Peyer's patch (tissue), 4 donors: ENCODE data around the gene NR6A1.

ENCODE experiments used
- POLR2A ChIP-seq, 2 donors: fragments of 450-650 bp; IDR thresholded peaks; one replicate each; pipeline ENCODE4 v1.5.1; 2017; ENCODE audit warnings: antibody characterized with exemption in 2 of 2, mild to moderate bottlenecking in 2 of 2, moderate library complexity in 2 of 2
- TF ChIP-seq, protein P1 (sequence below), 6 experiments: fragments of 450-650 bp in 4 of 6; fragments of 200-600 bp in 2 of 6; sonication (generic) in 1 of 6; IDR thresholded peaks; one replicate each; pipeline ENCODE4 v1.5.1; 2017 to 2019; ENCODE audit warnings: antibody characterized with exemption in 6 of 6, mild to moderate bottlenecking in 3 of 6, moderate library complexity in 1 of 6

DNA sequence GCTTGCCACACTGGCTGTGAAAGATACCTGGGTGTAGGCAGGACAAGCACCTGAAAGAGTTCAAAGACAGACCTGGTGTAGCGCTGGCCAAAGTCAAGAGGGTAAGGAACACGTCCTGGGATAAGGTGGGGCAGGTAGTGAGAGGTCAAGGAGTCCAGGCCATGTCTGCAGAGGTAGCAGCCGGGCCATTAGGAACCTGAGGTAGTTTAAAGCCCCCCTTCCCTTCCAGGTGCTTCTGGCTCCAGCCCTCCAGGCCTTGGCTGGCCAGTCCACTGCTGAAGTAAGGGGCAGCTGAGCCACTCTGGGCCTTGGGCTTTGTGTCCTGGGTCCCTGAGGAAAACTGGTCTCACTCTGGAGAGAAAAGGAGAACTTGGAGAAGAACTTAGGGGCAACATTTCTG lies 250.0 kb downstream of the NR6A1 start:
- no peak for TF ChIP-seq POLR2A (IDR thresholded peaks at IDR 0.05)
- TF ChIP-seq, protein P1, sequence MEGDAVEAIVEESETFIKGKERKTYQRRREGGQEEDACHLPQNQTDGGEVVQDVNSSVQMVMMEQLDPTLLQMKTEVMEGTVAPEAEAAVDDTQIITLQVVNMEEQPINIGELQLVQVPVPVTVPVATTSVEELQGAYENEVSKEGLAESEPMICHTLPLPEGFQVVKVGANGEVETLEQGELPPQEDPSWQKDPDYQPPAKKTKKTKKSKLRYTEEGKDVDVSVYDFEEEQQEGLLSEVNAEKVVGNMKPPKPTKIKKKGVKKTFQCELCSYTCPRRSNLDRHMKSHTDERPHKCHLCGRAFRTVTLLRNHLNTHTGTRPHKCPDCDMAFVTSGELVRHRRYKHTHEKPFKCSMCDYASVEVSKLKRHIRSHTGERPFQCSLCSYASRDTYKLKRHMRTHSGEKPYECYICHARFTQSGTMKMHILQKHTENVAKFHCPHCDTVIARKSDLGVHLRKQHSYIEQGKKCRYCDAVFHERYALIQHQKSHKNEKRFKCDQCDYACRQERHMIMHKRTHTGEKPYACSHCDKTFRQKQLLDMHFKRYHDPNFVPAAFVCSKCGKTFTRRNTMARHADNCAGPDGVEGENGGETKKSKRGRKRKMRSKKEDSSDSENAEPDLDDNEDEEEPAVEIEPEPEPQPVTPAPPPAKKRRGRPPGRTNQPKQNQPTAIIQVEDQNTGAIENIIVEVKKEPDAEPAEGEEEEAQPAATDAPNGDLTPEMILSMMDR (IDR thresholded peaks at IDR 0.05), result no peak
